GM06990 (cell line): ENCODE results near the gene IFFO2.

Experiments
- DNase-seq: peaks from one replicate; pipeline ENCODE4 v3.0.0-alpha.2; 2011; ENCODE audit not compliant: insufficient read length; ENCODE audit errors: extremely low read depth
- H3K27me3 ChIP-seq: replicated peaks from 2 replicates; pipeline ENCODE4 v1.6.0; 2011; ENCODE audit warnings: low read length; ENCODE audit not compliant: control insufficient read depth, insufficient read depth
- H3K36me3 ChIP-seq: 2 replicates; pipeline ENCODE4 v1.5.1; 2011; ENCODE audit warnings: low read length; ENCODE audit not compliant: control insufficient read depth, insufficient read depth
- H3K4me3 ChIP-seq: replicated peaks from 2 replicates; pipeline ENCODE4 v1.5.1; 2011; ENCODE audit warnings: low read depth, mild to moderate bottlenecking, control low read depth, low read length
- CTCF ChIP-seq: IDR thresholded peaks from 2 replicates; pipeline ENCODE4 v1.5.1; 2011; ENCODE audit warnings: low read length, control low read depth, mild to moderate bottlenecking, inconsistent platforms; ENCODE audit not compliant: insufficient read depth, poor library complexity, severe bottlenecking

The IFFO2 gene

GRCh38 chr1:18929686-18930085, 26.8 kb downstream of the IFFO2 start:
- Histone ChIP-seq H3K36me3 (no peaks in the 10 kb centered on the region), H3K4me3 (no peak overlapping the region), H3K27me3 (no peaks in the 10 kb centered on the region)
- DNase-seq: no peak
- no peak for TF ChIP-seq CTCF

GRCh38 chr1:18928985-18929384, 27.5 kb downstream of the IFFO2 start:
- Histone ChIP-seq H3K4me3 (no peak overlapping the region), H3K36me3 (no peaks in the 10 kb centered on the region), H3K27me3 (no peaks in the 10 kb centered on the region)
- DNase-seq: no peak
- no peak for TF ChIP-seq CTCF

- no peaks in the 10 kb centered on the region for H3K27me3 ChIP-seq
- TF ChIP-seq CTCF: no peak
- H3K4me3 ChIP-seq: no peak overlapping the region
- no peak for DNase-seq
- H3K36me3 ChIP-seq: no peaks in the 10 kb centered on the region
Measured at GRCh38 chr1:18928406-18928805, 28.1 kb downstream of the IFFO2 start.

- peak; percentile 74 for DNase-seq
- H3K4me3 ChIP-seq: peak overlapping the region; percentile 55
Measured at GRCh38 chr1:18927654-18928272, 28.7 kb downstream of the IFFO2 start.

GRCh38 chr1:18927082-18927653, 29.3 kb downstream of the IFFO2 start:
- DNase-seq: no peak
- Histone ChIP-seq H3K4me3 (peak overlapping the region; percentile 55), H3K27me3 (no peaks in the 10 kb centered on the region), H3K36me3 (no peaks in the 10 kb centered on the region)
- TF ChIP-seq CTCF: no peak

More at GRCh38 chr1:18927654-18928272, 28.7 kb downstream of the IFFO2 start:
- Histone ChIP-seq H3K27me3 (no peaks in the 10 kb centered on the region), H3K36me3 (no peaks in the 10 kb centered on the region)
- TF ChIP-seq CTCF: no peak
